Panc1 (cell line): ENCODE measurements around the gene RASAL1.

ENCODE experiments used
- CTCF ChIP-seq: fragments of 450-650 bp; IDR thresholded peaks from 2 replicates; pipeline ENCODE4 v1.5.1; 2017; ENCODE audit warnings: mild to moderate bottlenecking
- SIN3A ChIP-seq: IDR thresholded peaks from 2 replicates; pipeline ENCODE4 v1.6.1; 2012; ENCODE audit warnings: low read depth, mild to moderate bottlenecking, low read length, moderate library complexity, borderline replicate concordance; ENCODE audit not compliant: insufficient read depth

- TF ChIP-seq CTCF (no peak; the same call in 1 of the 2 replicates), SIN3A (no peak)
These were observed 42.8 kb downstream of the RASAL1 start for GRCh38 chr12:113092607-113093408.
